ENCODE data around the gene POLE. TPM values are rescaled to one million over a fixed set of nuclear protein-coding genes. Genes with fewer than 3 reads are reported as not detected.

The POLE gene, protein sequence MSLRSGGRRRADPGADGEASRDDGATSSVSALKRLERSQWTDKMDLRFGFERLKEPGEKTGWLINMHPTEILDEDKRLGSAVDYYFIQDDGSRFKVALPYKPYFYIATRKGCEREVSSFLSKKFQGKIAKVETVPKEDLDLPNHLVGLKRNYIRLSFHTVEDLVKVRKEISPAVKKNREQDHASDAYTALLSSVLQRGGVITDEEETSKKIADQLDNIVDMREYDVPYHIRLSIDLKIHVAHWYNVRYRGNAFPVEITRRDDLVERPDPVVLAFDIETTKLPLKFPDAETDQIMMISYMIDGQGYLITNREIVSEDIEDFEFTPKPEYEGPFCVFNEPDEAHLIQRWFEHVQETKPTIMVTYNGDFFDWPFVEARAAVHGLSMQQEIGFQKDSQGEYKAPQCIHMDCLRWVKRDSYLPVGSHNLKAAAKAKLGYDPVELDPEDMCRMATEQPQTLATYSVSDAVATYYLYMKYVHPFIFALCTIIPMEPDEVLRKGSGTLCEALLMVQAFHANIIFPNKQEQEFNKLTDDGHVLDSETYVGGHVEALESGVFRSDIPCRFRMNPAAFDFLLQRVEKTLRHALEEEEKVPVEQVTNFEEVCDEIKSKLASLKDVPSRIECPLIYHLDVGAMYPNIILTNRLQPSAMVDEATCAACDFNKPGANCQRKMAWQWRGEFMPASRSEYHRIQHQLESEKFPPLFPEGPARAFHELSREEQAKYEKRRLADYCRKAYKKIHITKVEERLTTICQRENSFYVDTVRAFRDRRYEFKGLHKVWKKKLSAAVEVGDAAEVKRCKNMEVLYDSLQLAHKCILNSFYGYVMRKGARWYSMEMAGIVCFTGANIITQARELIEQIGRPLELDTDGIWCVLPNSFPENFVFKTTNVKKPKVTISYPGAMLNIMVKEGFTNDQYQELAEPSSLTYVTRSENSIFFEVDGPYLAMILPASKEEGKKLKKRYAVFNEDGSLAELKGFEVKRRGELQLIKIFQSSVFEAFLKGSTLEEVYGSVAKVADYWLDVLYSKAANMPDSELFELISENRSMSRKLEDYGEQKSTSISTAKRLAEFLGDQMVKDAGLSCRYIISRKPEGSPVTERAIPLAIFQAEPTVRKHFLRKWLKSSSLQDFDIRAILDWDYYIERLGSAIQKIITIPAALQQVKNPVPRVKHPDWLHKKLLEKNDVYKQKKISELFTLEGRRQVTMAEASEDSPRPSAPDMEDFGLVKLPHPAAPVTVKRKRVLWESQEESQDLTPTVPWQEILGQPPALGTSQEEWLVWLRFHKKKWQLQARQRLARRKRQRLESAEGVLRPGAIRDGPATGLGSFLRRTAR (N-terminal part only)
- 15.4 and 19.5 TPM in 2 replicates for total RNA-seq

DNA sequence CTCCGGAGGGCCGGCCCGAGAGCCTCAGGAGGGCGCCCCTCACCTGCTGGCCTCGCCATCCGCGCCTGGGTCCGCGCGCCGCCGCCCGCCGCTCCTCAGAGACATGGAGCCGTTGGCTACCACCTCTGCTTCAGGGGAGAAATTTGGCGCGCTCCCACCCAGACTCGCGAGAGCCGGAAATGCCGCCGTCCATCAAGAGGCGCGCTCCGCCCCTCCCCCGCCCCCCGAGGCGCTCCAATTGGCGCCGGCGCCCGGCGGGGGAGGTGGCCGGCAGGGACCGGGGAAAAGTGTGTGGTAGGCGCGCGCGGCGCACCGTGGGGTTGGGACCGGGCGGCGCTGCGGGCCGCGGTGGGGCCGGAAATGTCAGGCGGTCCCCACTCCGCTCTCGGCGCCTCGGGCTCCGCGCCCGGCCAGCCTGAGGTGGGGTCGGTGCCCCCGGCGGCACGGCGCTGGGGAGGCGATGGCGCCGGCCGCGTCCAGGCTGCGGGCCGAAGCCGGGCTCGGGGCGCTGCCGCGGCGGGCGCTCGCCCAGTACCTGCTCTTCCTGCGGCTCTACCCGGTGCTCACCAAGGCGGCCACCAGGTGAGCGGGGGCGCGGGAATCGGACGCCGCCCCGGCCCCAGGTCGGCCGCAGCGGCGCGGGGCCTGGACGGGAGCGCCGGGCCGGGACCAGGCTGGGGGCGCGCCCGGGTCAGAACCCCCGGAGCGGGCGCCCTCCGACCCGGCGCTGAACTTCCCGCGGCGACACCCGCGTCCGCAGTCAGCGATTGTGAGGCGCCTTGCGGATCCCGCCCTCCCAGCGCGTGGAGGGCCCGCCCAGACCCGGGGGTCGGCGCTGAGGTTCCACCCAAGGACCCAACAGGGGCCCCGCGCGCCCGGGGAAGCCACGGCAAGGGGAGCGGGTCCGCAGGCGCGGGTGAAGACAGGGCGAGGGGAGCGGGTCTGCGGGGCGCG lies at the start of gene POLE, which contains the start of gene PXMP2:
POLE (minus strand) TSS at position 132 of the 954 bp plus-strand sequence; CDS start at position 105, 27 bp downstream.
PXMP2 (plus strand) TSS at position 377 of the 954 bp plus-strand sequence; CDS start at position 461, 84 bp downstream.

DNA sequence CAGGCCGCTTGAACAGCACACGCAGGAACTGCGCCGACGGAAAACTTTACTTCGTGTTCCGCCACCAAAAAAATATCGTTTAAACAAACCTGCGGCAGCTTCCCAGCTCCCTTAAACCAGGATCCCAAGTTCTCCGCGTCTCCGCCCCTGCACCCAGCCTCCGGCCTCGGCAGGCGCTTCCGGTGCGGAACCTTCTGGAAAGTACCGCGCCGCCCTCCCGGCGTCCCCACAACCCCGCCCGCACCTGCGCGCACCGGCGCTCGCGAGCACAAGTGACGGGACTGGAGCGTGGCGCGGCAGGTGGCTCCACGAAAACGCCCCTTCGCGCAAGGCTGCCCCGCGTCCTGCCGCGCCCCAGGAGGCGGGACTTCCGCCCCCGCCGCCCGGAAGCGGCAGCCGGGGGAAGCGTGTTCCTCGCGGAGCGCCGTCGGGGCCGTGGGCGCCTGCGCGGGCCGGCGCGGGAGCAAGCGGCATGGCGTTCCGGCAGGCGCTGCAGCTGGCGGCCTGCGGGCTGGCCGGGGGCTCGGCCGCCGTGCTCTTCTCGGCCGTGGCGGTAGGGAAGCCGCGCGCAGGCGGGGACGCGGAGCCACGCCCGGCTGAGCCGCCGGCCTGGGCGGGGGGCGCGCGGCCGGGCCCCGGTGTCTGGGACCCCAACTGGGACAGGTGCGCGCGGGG lies 23.4 kb upstream of the POLE start, which contains the start of gene PGAM5:
PGAM5 (plus strand) TSS at position 438 of the 675 bp plus-strand sequence; CDS start at position 473, 35 bp downstream.

DNA sequence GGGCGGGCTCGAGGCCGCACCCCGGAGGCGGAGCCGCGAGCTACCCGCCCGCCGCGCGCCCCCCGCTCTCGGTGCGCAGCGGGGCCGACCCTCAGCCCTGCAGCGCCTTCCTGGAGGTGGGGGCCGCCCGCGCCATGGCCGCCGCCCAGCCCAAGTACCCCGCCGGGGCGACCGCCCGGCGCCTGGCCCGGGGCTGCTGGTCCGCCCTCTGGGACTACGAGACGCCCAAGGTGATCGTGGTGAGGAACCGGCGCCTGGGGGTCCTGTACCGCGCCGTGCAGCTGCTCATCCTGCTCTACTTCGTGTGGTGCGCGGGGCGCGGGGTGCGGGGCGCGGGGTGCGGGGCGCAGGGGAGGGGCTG lies 68.5 kb downstream of the POLE start, which contains the start of gene P2RX2:
P2RX2 (plus strand) TSS at position 94 of the 361 bp plus-strand sequence; CDS start at position 135, 41 bp downstream.

DNA sequence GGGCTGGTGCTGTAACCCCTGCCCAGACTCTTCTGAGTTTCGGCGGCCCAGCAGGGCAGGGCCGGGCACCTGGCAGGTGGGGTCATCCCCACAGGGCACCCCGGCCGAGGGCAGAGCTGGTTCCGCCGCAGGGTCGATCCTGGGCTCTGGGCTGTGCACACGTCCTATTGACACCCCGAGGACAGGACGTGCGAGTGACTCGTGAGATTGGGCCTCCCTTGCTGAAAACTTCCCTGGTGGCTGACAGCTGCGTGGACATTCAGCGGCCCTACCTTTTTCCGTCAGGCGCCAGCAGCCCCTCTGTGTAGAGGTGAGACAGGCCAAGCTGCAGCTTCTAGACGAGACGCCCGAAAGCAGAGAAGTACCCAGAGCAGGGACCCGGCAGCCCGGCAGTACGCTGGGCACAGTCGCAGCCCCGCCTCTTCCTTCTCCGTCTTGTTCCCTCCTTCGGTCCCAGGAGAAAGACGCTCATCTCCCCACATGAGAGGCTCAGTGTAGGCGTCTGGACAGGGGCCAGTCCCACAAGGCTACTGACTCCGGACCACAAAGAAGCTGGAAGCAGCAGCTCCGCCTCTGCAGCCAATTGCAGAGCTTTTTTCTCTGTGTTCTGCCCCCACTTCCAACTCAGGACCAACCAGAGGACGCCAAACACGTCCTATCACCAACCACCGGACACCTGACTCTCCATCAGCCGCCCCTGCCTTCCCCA lies 76.9 kb downstream of the POLE start, which contains the start of gene LRCOL1:
LRCOL1 (minus strand) TSS at position 532 of the 709 bp plus-strand sequence. CDS start 4,331 bp downstream, outside the sequence.

Other genes with a start within 250 kb of the POLE start
- 5.8 and 14.1 TPM in 2 replicates for gene FBRSL1, start 197.2 kb downstream of the POLE start, total RNA-seq
- gene LRCOL1, start 76.8 kb downstream of the POLE start, total RNA-seq, result not detected in 2 replicates
- gene P2RX2, start 68.6 kb downstream of the POLE start, total RNA-seq, result not detected in 2 replicates
- gene PXMP2, start 245 bp upstream of the POLE start, total RNA-seq, result 5.4 and 9.6 TPM in 2 replicates
- gene PGAM5, start 23.5 kb upstream of the POLE start, total RNA-seq, result 63.9 and 80.0 TPM in 2 replicates
- gene ANKLE2, start 74.5 kb upstream of the POLE start, total RNA-seq, result 48.5 and 143 TPM in 2 replicates
- 130 and 150 TPM in 2 replicates for gene GOLGA3, start 141.5 kb upstream of the POLE start, total RNA-seq
- 33.8 and 45.5 TPM in 2 replicates for gene CHFR, start 200.3 kb upstream of the POLE start, total RNA-seq

All from nasal cavity respiratory epithelium epithelial cell of viscerocranial mucosa (primary cell).